ENCODE results near the gene PSMD5. TPM values are rescaled to one million over a fixed set of nuclear protein-coding genes. Genes with fewer than 3 reads are reported as not detected.

Gene PSMD5
- total and polyA plus RNA-seq, 2 of the 4 experiments (the other 2 are of a cell fraction) = 25.6 to 26.1 TPM

DNA sequence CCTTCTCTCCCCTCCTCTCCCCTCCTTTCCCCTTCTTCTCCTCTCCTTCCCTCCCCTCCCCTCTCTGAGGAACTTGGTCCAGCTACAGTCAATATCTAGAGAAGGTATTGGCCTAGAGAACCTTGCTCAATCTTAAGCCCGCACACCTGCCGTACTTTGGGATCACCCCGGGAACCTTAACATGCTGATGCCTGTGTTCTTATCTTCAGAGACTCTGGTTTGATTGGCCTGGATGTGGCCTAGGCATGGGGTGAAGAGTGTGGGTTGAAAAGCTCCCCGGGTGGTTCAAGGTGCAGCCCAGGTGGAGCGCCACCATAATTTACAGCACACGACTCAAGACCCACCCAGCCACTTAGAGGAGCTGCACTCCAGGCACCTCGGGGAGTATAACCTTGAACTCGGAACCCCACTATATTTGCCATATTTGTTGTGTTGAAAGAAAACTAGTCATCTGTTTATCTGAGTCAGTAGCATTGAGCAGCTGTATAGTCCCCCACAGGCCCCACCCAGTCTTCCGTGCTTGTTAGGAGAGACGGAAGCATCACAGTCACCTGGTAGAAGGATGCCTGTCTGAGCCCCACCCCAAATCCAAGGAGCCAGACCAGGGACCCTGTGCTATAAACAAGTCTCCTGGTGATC, 48.6 kb upstream of the PSMD5 start:
- H3K9ac ChIP-seq (ENCODE audit: low read depth, low read length) = no peak overlapping the region
- H2AK5ac ChIP-seq (ENCODE audit: low read depth, low read length) = no peak overlapping the region
- peak overlapping the region; percentile 25 for H2AK9ac ChIP-seq (replicated peaks; ENCODE audit: low read depth, low read length, poor library complexity)
- in situ Hi-C loops (cut with MboI; ENCODE audit: low sequenced_read_pairs) (no loop called here), intact Hi-C loops (cut with micrococcal nuclease) (no loop called here), dilution Hi-C loops (cut with HindIII; ENCODE audit: low sequenced_read_pairs, unreplicated experiment) (no loop called here)
- no peak for ATAC-seq (ENCODE audit: low read depth)
- ChIA-PET POLR2A (ENCODE audit: unreplicated experiment) (no interaction called here), CTCF (interaction anchor here (0.9 kb wide), 1 partner anchor 17 kb away, joined by 3 read pairs; no protein-coding TSS in a partner anchor)
- no peak overlapping the region for H4K91ac ChIP-seq (ENCODE audit: insufficient read depth, low read depth, low read length)
- no peak overlapping the region for H2BK120ac ChIP-seq (ENCODE audit: low read depth, low read length)
- H3K4me1 ChIP-seq (ENCODE audit: control insufficient read depth, insufficient read depth, low read length) = peaks cover under 1% of the 10 kb centered on the region; the same call in 1 of the 2 replicates
- H2BK5ac ChIP-seq (ENCODE audit: low read depth, low read length, poor library complexity, severe bottlenecking) = no peak overlapping the region
- no peaks in the 10 kb centered on the region for H3K79me1 ChIP-seq (ENCODE audit: low read depth in 1 of 2, low read length in 2 of 2)
- H3K4me2 ChIP-seq (ENCODE audit: low read depth, low read length) = no peak overlapping the region
- DNase-seq = peak; percentile 50
- H2AFZ ChIP-seq (replicated peaks; ENCODE audit: low read length, poor library complexity) = no peak overlapping the region
- no peak overlapping the region for H3K18ac ChIP-seq (ENCODE audit: low read depth, low read length)
- no peak overlapping the region for H3K4me3 ChIP-seq (ENCODE audit: insufficient read depth, low read depth, low read length)
- H3K14ac ChIP-seq (replicated peaks; ENCODE audit: low read depth, low read length) = no peak overlapping the region
- WGBS, 2 experiments (ENCODE audit: extremely low coverage in 2 of 2, insufficient read length in 1 of 2) = no CpG with 5 or more reads among the region's 10 CpGs
- no peaks in the 10 kb centered on the region for H3K9me3 ChIP-seq (ENCODE audit: control insufficient read depth, insufficient read depth, low read length)
- no peak overlapping the region for H4K5ac ChIP-seq (ENCODE audit: low read depth, low read length)
- no peak overlapping the region for H3K56ac ChIP-seq (ENCODE audit: extremely low read depth, insufficient read depth, low read length)
- no peak overlapping the region for H3K4ac ChIP-seq (ENCODE audit: low read depth, low read length)
- no TSS peak for BruUV-seq (replicated peaks)
- no peaks in the 10 kb centered on the region; the same call in 1 of the 2 replicates for H4K20me1 ChIP-seq (ENCODE audit: insufficient read depth, low read length)
- H3K36me3 ChIP-seq (ENCODE audit: control insufficient read depth, insufficient read depth, low read length) = no peaks in the 10 kb centered on the region
- no peak overlapping the region for H3K27ac ChIP-seq (ENCODE audit: insufficient read depth, low read length)
- peaks cover 2% of the 10 kb centered on the region; the same call in 1 of the 2 replicates for H3K27me3 ChIP-seq (ENCODE audit: control insufficient read depth, insufficient read depth, low read length)
- no peak overlapping the region for H3K23ac ChIP-seq (ENCODE audit: low read depth, low read length)
- no peak overlapping the region for H2BK20ac ChIP-seq (ENCODE audit: low read depth, low read length)
- no peak overlapping the region for H2BK15ac ChIP-seq (ENCODE audit: low read depth, low read length)
- TF ChIP-seq POLR2A (IDR thresholded peaks at IDR 0.05; ENCODE audit: low read depth, low read length) (no peak), MXI1 (IDR thresholded peaks at IDR 0.05; ENCODE audit: borderline replicate concordance, low read depth, low read length) (no peak), NFE2L2 (IDR thresholded peaks at IDR 0.05; ENCODE audit: low read depth, low read length) (no peak), MAFK (IDR thresholded peaks at IDR 0.05; ENCODE audit: low read depth, low read length) (no peak), CHD1 (IDR thresholded peaks at IDR 0.05; ENCODE audit: low read depth, low read length) (no peak), BHLHE40 (IDR thresholded peaks at IDR 0.05; ENCODE audit: low read depth, low read length) (no peak), FOS (IDR thresholded peaks at IDR 0.05; ENCODE audit: low read depth, low read length) (no peak), MAZ (IDR thresholded peaks at IDR 0.05; ENCODE audit: borderline replicate concordance, low read depth, low read length) (no peak), RFX5 (IDR thresholded peaks at IDR 0.05; ENCODE audit: low read depth, low read length) (no peak), CEBPB (IDR thresholded peaks at IDR 0.05; ENCODE audit: low read depth, low read length) (no peak), SMC3 (IDR thresholded peaks at IDR 0.05; ENCODE audit: low read depth, low read length) (no peak), RCOR1 (IDR thresholded peaks at IDR 0.05; ENCODE audit: insufficient replicate concordance, low read length) (no peak), RAD21 (IDR thresholded peaks at IDR 0.05; ENCODE audit: low read length) (no peak)
- TF ChIP-seq, protein P1, sequence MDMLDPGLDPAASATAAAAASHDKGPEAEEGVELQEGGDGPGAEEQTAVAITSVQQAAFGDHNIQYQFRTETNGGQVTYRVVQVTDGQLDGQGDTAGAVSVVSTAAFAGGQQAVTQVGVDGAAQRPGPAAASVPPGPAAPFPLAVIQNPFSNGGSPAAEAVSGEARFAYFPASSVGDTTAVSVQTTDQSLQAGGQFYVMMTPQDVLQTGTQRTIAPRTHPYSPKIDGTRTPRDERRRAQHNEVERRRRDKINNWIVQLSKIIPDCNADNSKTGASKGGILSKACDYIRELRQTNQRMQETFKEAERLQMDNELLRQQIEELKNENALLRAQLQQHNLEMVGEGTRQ (IDR thresholded peaks at IDR 0.05; ENCODE audit: low read depth, low read length) = no peak
- TF ChIP-seq, protein P2, sequence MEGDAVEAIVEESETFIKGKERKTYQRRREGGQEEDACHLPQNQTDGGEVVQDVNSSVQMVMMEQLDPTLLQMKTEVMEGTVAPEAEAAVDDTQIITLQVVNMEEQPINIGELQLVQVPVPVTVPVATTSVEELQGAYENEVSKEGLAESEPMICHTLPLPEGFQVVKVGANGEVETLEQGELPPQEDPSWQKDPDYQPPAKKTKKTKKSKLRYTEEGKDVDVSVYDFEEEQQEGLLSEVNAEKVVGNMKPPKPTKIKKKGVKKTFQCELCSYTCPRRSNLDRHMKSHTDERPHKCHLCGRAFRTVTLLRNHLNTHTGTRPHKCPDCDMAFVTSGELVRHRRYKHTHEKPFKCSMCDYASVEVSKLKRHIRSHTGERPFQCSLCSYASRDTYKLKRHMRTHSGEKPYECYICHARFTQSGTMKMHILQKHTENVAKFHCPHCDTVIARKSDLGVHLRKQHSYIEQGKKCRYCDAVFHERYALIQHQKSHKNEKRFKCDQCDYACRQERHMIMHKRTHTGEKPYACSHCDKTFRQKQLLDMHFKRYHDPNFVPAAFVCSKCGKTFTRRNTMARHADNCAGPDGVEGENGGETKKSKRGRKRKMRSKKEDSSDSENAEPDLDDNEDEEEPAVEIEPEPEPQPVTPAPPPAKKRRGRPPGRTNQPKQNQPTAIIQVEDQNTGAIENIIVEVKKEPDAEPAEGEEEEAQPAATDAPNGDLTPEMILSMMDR (conservative IDR thresholded peaks at IDR 0.05; ENCODE audit: low read depth, low read length) = no peak
- TF ChIP-seq, protein P3, sequence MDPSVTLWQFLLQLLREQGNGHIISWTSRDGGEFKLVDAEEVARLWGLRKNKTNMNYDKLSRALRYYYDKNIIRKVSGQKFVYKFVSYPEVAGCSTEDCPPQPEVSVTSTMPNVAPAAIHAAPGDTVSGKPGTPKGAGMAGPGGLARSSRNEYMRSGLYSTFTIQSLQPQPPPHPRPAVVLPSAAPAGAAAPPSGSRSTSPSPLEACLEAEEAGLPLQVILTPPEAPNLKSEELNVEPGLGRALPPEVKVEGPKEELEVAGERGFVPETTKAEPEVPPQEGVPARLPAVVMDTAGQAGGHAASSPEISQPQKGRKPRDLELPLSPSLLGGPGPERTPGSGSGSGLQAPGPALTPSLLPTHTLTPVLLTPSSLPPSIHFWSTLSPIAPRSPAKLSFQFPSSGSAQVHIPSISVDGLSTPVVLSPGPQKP (IDR thresholded peaks at IDR 0.05; ENCODE audit: borderline replicate concordance, low read depth, low read length) = no peak
- no peaks in the 10 kb centered on the region for H3K9me1 ChIP-seq (ENCODE audit: insufficient read depth, low read length)
- no peak overlapping the region for H4K8ac ChIP-seq (ENCODE audit: low read depth in 2 of 2, low read length in 2 of 2)

Data from IMR-90 (cell line).